ENCODE results near the gene ARID1B.
A peak's percentile ranks its signal among the peaks of the same experiment; 100 is the strongest.
"Not testable (repeated sequence)": the region's sequence is repeated elsewhere in the genome, so short reads cannot be mapped to it uniquely, and the experiment has no call there.

The ARID1B gene

GRCh38 chr6:156963712-156964700, 186.8 kb downstream of the ARID1B start:
- peak; percentile 59 for DNase-seq (ENCODE audit: low spot score)

DNA sequence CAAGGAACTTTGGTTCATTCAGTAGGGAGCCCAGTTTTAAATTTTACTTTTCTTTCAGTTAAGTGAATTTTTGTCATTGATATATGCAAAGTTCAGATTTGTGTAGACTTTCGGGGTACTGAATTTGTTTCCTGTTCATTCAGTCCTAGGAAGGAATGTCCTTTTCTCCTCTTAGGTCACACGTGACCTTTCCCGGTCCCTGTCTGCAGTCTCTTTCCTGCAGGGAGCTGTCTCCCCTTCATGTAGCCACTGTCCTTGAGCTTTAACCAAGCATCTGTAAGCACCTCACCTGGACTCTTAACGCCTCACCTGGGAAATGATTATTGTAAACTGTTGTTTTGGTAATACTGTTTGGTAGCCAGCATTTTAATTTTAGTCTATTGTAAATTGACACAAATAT, 190.7 kb downstream of the ARID1B start:
- DNase-seq (ENCODE audit: low spot score) = no peak

DNA sequence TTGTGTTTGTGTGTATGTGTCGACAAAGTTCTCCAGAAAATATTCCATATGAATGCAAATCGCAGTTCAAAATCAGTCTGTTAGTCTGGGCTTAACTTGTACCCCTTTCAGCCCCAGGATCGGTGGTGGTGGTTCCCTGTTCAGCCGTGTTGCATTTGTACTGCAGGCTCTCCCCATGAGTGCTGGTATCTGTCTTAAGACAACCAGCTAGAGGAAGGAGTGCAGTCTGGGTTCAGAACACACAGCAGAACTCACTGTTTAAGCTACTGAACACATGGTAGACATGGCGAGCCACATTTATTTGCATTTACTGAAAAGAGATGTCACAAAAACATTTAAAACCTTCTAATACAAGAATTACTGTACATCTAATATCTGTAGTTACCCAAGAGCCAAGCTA, 192.1 kb downstream of the ARID1B start:
- no peak for DNase-seq (ENCODE audit: low spot score)

DNA sequence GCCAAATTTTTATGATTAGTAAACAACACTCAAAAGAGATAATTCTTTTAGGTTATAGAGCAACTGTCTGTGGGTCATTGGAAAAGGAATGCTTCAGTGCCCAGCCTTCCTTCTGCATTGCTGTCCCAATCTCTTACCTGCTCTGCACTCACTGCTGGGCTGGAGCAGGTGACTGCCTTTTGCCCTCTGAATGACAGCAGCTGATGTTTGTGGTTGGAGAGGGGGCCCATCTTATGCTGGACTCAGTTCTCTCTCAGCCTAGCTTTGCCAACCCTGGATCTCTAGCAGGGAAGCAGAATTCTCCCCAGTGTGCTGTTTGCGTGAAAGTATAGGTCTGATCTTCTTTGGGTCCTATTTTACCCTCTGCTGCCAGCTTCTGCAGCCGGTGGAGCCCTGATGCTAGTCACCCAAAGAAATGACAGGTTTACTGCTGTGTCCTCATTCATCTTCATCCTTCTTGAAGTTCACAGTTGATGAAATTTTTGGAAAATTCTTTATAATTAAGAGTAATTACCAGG, 193.5 kb downstream of the ARID1B start:
- DNase-seq (ENCODE audit: low spot score) = no peak

GRCh38 chr6:156971153-156971885, 194.1 kb downstream of the ARID1B start:
- DNase-seq (ENCODE audit: low spot score) = no peak

- DNase-seq (ENCODE audit: low spot score) = no peak
Observed at GRCh38 chr6:156972145-156972544, 195.0 kb downstream of the ARID1B start.

- DNase-seq (ENCODE audit: low spot score) = peak; percentile 18
Observed at GRCh38 chr6:156974830-156975261, 197.7 kb downstream of the ARID1B start.

GRCh38 chr6:156975414-156975813, 198.2 kb downstream of the ARID1B start:
- no peak for DNase-seq (ENCODE audit: low spot score)

DNA sequence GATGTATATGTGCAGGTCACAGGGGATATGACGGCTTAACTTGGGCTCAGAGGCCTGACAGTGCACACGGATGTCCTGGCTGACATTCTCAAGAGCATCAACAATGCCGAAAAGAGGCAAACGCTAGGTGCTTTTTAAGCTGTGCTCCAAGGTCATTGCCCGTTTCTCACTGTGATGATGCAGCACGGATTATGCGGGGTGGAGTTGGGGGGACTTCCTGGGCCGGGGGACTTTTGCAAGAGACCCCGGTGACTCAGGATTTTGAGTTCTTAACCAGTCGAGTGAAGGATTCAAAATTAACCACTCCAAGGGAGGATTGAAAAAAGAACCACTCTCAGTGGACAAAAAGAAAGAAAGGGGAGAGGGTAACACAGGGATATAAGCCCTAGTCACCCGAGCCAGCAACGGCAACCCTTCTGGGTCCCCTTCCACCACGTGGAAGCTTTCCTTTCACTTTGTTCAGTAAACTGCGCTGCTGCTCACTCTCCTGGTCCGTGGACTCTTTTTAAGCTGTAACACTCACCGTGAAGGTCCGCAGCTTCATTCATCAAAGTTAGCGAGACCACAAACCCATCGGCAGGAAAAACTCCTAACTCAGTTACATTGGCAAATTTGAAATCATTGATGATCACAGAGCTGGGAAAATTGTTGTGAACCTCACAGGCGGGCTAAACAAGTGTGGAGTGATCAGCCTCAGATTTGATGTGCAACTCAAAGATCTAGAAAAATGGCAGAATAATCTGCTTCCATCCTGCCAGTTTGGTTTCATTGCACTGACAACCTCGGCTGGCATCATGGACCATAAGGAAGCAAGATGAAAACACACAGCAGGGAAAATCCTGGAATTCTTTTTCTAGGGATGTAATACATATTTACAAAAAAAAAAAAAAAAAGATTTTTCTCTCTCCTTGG, 199.3 kb downstream of the ARID1B start:
- DNase-seq (ENCODE audit: low spot score) = peak; percentile 24

GRCh38 chr6:156977527-156978291, 200.5 kb downstream of the ARID1B start:
- no peak for DNase-seq (ENCODE audit: low spot score)

GRCh38 chr6:156978948-156979347, 201.8 kb downstream of the ARID1B start:
- peak; percentile 51 for DNase-seq (ENCODE audit: low spot score)

DNA sequence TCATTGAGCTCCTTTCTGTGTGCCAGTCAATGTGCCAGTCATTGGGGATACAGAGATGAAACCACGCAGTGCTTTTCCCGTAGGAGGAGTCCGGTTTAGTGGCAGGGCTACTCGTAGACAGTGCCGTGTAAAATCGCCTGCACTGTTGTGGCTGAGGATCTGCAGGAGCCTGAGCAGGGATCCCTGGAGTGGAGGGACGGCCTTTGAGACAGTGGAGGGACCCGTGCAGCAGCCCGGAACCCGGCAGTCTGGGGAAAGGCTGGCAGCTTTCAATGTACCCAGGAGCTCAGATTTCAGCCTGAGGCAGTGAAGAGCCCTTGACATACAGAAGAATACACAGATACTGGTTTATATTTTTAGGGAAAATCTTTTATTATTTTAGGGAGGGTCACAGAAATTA, 203.3 kb downstream of the ARID1B start:
- DNase-seq (ENCODE audit: low spot score) = no peak

DNA sequence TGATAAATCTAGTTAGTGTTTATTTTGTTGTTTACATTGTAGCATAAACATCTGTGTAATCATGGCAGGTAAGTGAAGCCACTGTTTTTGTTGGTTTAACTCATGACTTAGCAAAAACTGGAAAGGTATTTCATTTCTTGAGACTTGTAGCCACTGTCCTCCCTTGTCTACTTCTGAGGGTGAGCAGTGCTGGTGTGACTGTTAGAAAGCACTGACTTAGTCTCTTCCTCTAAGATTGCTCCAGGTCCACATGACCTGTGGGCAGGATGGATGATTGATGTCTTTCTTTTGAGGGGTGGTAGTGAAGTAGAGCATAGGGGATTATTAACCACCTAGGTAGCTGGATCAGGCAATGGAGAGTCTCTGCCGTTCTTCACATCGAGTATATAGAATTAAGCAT, 203.8 kb downstream of the ARID1B start:
- peak; percentile 4 for DNase-seq (ENCODE audit: low spot score)

- DNase-seq (ENCODE audit: low spot score) = no peak
Observed at GRCh38 chr6:156982168-156982567, 205.0 kb downstream of the ARID1B start.

DNA sequence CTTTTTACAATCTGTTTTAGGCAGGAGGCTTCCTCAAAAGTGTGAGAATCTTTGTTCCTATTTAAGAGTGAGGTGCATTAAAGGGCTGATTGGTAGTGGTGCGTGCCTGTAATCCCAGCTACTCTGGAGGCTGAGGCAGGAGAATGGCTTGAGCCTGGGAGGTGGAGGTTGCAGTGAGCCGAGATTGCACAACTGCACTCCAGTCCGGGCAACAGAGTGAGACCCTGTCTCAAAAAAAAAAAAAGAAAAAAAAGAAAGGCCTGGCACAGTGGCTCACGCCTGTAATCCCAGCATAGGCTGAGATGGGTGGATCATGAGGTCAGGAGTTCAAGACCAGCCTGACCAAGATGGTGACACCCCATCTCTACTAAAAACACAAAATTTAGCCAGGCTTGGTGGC, 205.7 kb downstream of the ARID1B start:
- DNase-seq (ENCODE audit: low spot score) = not testable (repeated sequence)

DNA sequence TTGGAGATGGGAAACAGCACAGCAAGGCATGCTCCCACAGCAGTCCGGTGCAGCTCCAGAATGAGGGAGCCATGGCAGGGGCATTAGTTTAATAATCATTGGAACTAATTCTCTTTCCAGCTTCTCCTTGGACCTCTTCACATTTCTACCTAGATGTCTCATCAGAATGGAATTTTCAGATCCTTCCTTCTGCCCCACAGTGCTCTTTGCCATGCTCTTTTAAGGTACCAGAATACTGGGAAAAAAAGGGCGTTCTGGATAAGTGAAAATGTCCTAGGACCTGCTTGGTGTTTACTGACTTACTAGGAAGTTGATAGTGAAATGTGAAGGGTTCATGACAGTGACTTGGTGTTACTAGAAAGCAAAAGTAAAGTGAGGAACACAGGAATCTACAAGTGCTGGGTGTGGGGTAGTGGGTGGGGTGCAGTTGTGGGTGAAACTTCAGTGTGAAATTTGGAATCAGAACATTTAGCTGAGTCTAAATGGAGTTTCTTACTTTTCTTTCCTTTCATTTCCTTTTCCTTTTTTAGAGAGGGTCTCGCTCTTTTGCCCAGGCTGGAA, 207.1 kb downstream of the ARID1B start:
- DNase-seq (ENCODE audit: low spot score) = no peak

- no peak for DNase-seq (ENCODE audit: low spot score)
Observed at GRCh38 chr6:156985309-156985708, 208.1 kb downstream of the ARID1B start.

GRCh38 chr6:156988276-156989158, 211.3 kb downstream of the ARID1B start:
- DNase-seq (ENCODE audit: low spot score) = no peak

DNA sequence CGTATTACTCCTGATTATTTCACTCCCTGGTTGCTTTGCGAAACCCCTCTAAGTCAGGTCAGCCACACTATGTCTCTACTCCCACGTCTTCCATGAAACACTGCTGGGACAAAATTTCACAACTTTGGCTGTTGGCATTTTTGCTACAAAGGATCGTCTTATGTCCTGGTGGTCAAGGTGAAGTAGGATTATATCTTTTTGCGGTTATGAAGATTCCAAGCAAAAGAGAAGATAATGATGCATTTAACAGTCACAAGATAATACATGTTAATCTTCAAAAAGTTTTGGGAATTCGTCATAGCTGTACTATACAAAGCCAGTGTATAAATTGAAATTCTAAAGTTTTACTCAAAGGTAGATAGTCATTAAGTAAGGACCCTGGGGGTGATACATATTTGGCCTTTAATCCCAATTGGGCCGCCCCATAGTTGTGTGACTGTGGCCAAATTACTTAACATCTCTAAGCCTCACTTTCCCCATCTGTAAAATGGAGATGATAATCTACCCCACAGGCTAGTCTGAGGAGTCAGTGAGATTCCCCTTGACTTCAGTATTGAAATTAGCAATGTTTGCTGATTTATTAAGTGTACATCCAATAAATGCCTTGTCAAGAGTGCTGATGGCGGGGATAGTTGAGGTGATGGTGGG, 212.1 kb downstream of the ARID1B start:
- DNase-seq (ENCODE audit: low spot score) = no peak
